CD4-positive, alpha-beta T cell (primary cell): ENCODE data around the gene RNPEPL1. TPM values are rescaled to one million over a fixed set of nuclear protein-coding genes. Genes with fewer than 3 reads are reported as not detected.
"Not testable (repeated sequence)": the region's sequence is repeated elsewhere in the genome, so short reads cannot be mapped to it uniquely, and the experiment has no call there.

ENCODE experiments used
- ATAC-seq: fragments of 200-7000 bp; cut with Tn5 transposase; one replicate; pipeline ENCODE4 v1.10.0; 2022; ENCODE audit warnings: mild to moderate bottlenecking; ENCODE audit not compliant: poor library complexity
- CTCF ChIA-PET: fragments of 350-600 bp; sonication (Branson Sonifier 250); formaldehyde crosslinking; loops from one replicate; lab custom pipeline; 2021; ENCODE audit warnings: antibody characterized with exemption, inconsistent platforms; lab: Charles Lee
- POLR2A ChIA-PET: fragments of 350-600 bp; sonication (Branson Sonifier 250); formaldehyde crosslinking; loops from one replicate; lab custom pipeline; 2021; ENCODE audit warnings: antibody characterized with exemption, inconsistent platforms; lab: Charles Lee
- DNase-seq, 14 experiments: peaks; one replicate each; pipeline ENCODE4 v3.0.0-alpha.2; 2013 to 2020; ENCODE audit warnings: mixed read lengths in 2 of 14
- H3K27ac ChIP-seq, 2 donors: one replicate each; pipeline versions ENCODE4 v1.5.1 to v1.7.0; 2013; ENCODE audit warnings: low read length in 2 of 2, low read depth in 1 of 2, mild to moderate bottlenecking in 1 of 2
- H3K27me3 ChIP-seq, 2 experiments: 1 replicate in 1 of 2; 2 replicates in 1 of 2; pipeline versions ENCODE4 v1.6.1 to v1.7.0; 2013; ENCODE audit warnings: low read length in 2 of 2, control low read depth in 1 of 2, mild to moderate bottlenecking in 1 of 2, moderate library complexity in 1 of 2; ENCODE audit not compliant: insufficient read depth in 2 of 2, control insufficient read depth in 1 of 2
- H3K36me3 ChIP-seq: one replicate; pipeline ENCODE4 v1.6.1; 2013; ENCODE audit warnings: low read length, control low read depth; ENCODE audit not compliant: insufficient read depth
- H3K4me1 ChIP-seq: one replicate; pipeline ENCODE4 v1.6.1; 2013; ENCODE audit warnings: low read length, control low read depth; ENCODE audit not compliant: insufficient read depth
- H3K4me3 ChIP-seq: one replicate; pipeline ENCODE4 v1.5.1; 2013; ENCODE audit warnings: mild to moderate bottlenecking, low read length, moderate library complexity
- H3K9me3 ChIP-seq, 2 experiments: 1 replicate in 1 of 2; 2 replicates in 1 of 2; pipeline versions ENCODE4 v1.6.1 to v1.7.0; 2013; ENCODE audit warnings: low read length in 2 of 2, mild to moderate bottlenecking in 2 of 2, control low read depth in 1 of 2, moderate library complexity in 1 of 2; ENCODE audit not compliant: control insufficient read depth in 1 of 2, insufficient read depth in 1 of 2
- H3K27ac Mint-ChIP-seq: one replicate; pipeline ENCODE4 v1.8.0; 2020; ENCODE audit warnings: mixed read lengths
- H3K27me3 Mint-ChIP-seq: one replicate; pipeline ENCODE4 v1.8.0; 2021; ENCODE audit warnings: mixed read lengths
- H3K36me3 Mint-ChIP-seq: one replicate; pipeline ENCODE4 v1.8.0; 2021; ENCODE audit warnings: low read depth, mixed read lengths
- H3K4me1 Mint-ChIP-seq: one replicate; pipeline ENCODE4 v1.8.0; 2021; ENCODE audit warnings: low read depth, mixed read lengths
- H3K4me3 Mint-ChIP-seq: one replicate; pipeline ENCODE4 v1.8.0; 2020; ENCODE audit warnings: mild to moderate bottlenecking, mixed read lengths
- H3K9me3 Mint-ChIP-seq: one replicate; pipeline ENCODE4 v1.8.0; 2020; ENCODE audit warnings: mixed read lengths
- intact Hi-C, 2 experiments: fragments of 100-400 bp; cut with DNase I in 1 of 2; cut with micrococcal nuclease in 1 of 2; formaldehyde crosslinking; loops; one replicate each; pipeline versions ENCODE4 v1.15.1 to v1.9.0; 2023 to 2025; cut with DNase I, micrococcal nuclease
- total RNA-seq, 174 experiments: library from RNA in 2 of 174; stranded (reverse) in 2 of 174; gene quantifications; one replicate each; pipeline ENCODE4 v1.2.3 and lab custom pipeline; 2021 to 2026
- TF ChIP-seq, protein P1 (sequence below): fragments of 200-600 bp; IDR thresholded peaks from one replicate; pipeline ENCODE4 v1.8.0; 2022; ENCODE audit warnings: antibody characterized with exemption, mild to moderate bottlenecking

RNPEPL1 gene
- total RNA-seq, 2 experiments from 2014 or later: 73.0 to 78.8 TPM

DNA sequence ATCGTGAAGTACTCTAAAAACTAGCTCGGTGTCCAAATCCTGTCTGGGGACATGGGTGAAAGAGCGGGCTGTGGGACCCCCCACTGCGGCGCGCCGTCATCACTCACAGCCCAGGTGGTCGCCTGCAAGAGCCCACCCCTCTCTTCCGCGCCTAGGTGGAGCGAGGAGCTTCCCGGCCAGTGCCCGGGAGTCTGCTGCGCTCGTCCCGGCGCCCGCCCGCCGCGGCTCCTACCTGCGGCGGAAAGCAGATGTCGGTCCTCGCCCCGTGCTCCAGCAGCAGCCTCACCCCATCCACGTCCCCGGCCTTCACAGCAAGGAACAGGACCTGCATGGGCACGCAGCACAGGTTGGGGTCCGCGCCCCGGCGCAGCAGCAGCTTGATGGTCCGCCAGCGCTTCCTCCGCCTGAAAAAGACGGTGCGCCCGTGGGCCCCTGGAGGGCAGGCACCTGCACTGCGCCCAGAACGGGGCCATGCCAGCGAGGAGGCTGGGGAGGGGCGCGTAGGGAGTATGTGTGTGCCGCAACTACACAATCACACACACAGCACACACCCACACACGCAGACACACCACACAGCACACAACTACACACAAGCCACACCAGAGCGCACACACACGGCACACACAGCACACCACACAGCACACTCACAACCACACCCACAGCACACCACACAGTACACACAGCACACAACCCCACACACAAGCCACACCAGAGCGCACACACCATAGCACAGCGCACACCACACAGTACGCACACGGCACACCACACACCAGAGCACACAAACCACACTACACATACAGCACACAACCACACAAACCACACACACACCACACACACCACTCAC, 47.9 kb upstream of the RNPEPL1 start:
- DNase-seq (peak in 1 of 14 experiments; percentile 15), ATAC-seq (no peak)
- ChIA-PET POLR2A (no interaction called here), CTCF (interaction anchor here (0.6 kb wide), 1 partner anchor 1036 kb away, joined by 3 read pairs; no protein-coding TSS in a partner anchor)
- no peaks in the 10 kb centered on the region for H3K27me3 ChIP-seq
- Mint-ChIP-seq H3K27ac (no peak overlapping the region), H3K4me1 (no peaks in the 10 kb centered on the region), H3K27me3 (no peaks in the 10 kb centered on the region), H3K4me3 (no peak overlapping the region), H3K36me3 (peaks cover 31% of the 10 kb centered on the region), H3K9me3 (no peaks in the 10 kb centered on the region)
- no peak overlapping the region for H3K4me3 ChIP-seq
- H3K4me1 ChIP-seq: no peaks in the 10 kb centered on the region
- H3K9me3 ChIP-seq: peaks cover 6 to 19% of the 10 kb centered on the region in 2 experiments
- no peak overlapping the region for H3K27ac ChIP-seq
- peaks cover 36% of the 10 kb centered on the region for H3K36me3 ChIP-seq
- TF ChIP-seq, protein P1, sequence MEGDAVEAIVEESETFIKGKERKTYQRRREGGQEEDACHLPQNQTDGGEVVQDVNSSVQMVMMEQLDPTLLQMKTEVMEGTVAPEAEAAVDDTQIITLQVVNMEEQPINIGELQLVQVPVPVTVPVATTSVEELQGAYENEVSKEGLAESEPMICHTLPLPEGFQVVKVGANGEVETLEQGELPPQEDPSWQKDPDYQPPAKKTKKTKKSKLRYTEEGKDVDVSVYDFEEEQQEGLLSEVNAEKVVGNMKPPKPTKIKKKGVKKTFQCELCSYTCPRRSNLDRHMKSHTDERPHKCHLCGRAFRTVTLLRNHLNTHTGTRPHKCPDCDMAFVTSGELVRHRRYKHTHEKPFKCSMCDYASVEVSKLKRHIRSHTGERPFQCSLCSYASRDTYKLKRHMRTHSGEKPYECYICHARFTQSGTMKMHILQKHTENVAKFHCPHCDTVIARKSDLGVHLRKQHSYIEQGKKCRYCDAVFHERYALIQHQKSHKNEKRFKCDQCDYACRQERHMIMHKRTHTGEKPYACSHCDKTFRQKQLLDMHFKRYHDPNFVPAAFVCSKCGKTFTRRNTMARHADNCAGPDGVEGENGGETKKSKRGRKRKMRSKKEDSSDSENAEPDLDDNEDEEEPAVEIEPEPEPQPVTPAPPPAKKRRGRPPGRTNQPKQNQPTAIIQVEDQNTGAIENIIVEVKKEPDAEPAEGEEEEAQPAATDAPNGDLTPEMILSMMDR: no peak
- intact Hi-C loops: no loop called here

DNA sequence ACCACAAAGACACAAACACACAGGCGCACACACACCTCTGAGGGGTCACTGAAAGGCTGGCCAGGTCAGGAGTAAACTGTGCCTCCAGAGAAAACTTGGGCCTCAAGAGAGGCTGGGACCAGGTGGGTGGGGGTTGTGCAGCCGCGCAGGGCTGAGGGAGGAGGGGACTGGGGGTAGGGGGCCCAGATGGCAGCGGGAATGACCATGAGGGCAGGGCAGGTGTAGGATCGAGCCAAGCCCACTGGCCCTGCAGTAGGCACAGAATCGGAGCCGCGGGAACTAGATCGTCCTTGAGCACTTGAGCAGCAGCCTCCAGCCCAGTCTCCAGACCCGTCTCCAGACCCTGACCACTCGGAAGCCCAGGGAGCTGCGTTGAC, 47.3 kb upstream of the RNPEPL1 start:
- CTCF ChIA-PET: no interaction called here

DNA sequence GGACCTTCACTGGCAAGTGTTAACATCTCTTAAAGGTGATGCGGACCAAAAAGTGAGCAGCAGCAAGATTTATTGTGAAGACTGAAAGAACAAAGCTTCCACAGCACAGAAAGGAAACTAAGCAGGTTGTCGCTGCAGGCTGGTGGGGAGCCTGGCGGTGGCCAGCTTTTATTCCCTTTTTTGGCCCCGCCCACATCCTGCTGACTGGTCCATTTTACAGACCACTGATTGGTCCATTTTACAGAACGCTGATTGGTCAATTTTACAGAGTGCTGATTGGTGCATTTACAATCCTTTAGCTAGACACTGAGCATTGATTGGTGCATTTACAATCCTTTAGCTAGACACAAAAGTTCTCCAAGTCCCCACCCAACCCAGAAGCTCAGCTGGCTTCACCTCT, 46.4 kb upstream of the RNPEPL1 start:
- H3K27ac Mint-ChIP-seq, H3K27me3 Mint-ChIP-seq, ATAC-seq, POLR2A ChIA-PET, H3K27ac ChIP-seq, H3K27me3 ChIP-seq, H3K4me3 Mint-ChIP-seq, H3K4me1 Mint-ChIP-seq, H3K4me3 ChIP-seq, H3K9me3 Mint-ChIP-seq, intact Hi-C loops, CTCF ChIA-PET, H3K4me1 ChIP-seq: not testable (repeated sequence)
- peaks cover 41% of the 10 kb centered on the region for H3K36me3 Mint-ChIP-seq
- H3K36me3 ChIP-seq: peaks cover 45% of the 10 kb centered on the region
- peak in 1 of 14 experiments; percentile 10 for DNase-seq
- peaks cover 9 to 31% of the 10 kb centered on the region in 2 experiments for H3K9me3 ChIP-seq

More for the DNA sequence above, 47.3 kb upstream of the RNPEPL1 start:
- H3K36me3 Mint-ChIP-seq: peaks cover 35% of the 10 kb centered on the region
- H3K9me3 ChIP-seq: peaks cover 9 to 25% of the 10 kb centered on the region in 2 experiments
- ATAC-seq (no peak), DNase-seq (peak in 1 of 14 experiments; percentile 19)
- intact Hi-C loops: no loop called here
- H3K36me3 ChIP-seq: peaks cover 42% of the 10 kb centered on the region
- no peak overlapping the region for H3K27ac ChIP-seq
- H3K4me3 ChIP-seq: no peak overlapping the region
- H3K27me3 ChIP-seq: no peaks in the 10 kb centered on the region
- POLR2A ChIA-PET: no interaction called here
- H3K9me3 Mint-ChIP-seq: no peaks in the 10 kb centered on the region
- no peak overlapping the region for H3K4me3 Mint-ChIP-seq
- H3K27ac Mint-ChIP-seq: no peak overlapping the region
- H3K4me1 Mint-ChIP-seq: no peaks in the 10 kb centered on the region
- H3K27me3 Mint-ChIP-seq: no peaks in the 10 kb centered on the region
- no peaks in the 10 kb centered on the region for H3K4me1 ChIP-seq
- TF ChIP-seq, protein P1: no peak
